Melanocyte of skin (primary cell): ENCODE results near the gene USP30. TPM values are rescaled to one million over a fixed set of nuclear protein-coding genes. Genes with fewer than 3 reads are reported as not detected.

Source experiments
- small RNA-seq, 2 donors: library from RNA; depleted of rRNA; stranded (forward); fragments of <200 nt; gene quantifications; one replicate each; pipeline ENCODE3, GENCODE V24; 2012
- total RNA-seq, 2 donors: library from RNA; depleted of rRNA; stranded (reverse); fragments of >200 nt; gene quantifications; 2 replicates each; pipeline ENCODE4 v1.2.3, GENCODE V29; 2012

USP30 gene
- 10 to 100 TPM in 1 of 2 donors, 1 to 10 TPM in 1; 8.7 to 16.9 TPM for total RNA-seq

GRCh38 chr12:109052414-109053323 lies at the start of gene USP30:
Gene USP30, plus strand, starts transcription at chr12:109052576. Its CDS starts 103 bp downstream, at chr12:109052679.

GRCh38 chr12:109020796-109021380 lies 31.5 kb upstream of the USP30 start, which contains the start of gene SVOP:
Gene SVOP, minus strand, starts transcription at chr12:109021068. Its CDS starts 200 bp downstream, at chr12:109020868.

GRCh38 chr12:109093022-109093918 lies 40.9 kb downstream of the USP30 start, which contains the start of gene ALKBH2:
Gene ALKBH2, minus strand, starts transcription at chr12:109093472. Its CDS starts 686 bp downstream, at chr12:109092786.

GRCh38 chr12:109097435-109098182 lies 45.2 kb downstream of the USP30 start, which contains the start of gene UNG:
Gene UNG, plus strand, starts transcription at chr12:109097597. Its CDS starts 83 bp downstream, at chr12:109097680.

GRCh38 chr12:109115758-109116610 lies 63.6 kb downstream of the USP30 start, which contains the start of gene ACACB:
Gene ACACB, plus strand, starts transcription at chr12:109116587. Its CDS starts 22,819 bp downstream, at chr12:109139406.

Small RNAs within 50 kb of the gene (small RNA-seq; reads per million reads assigned to genes)
- gene AC190387.1: 0 reads per million in 2 donors
- 0 reads per million in 2 donors for gene RNA5SP372

Other genes starting within 250 kb of the USP30 start
- 10 to 100 TPM; 49.9 to 52.9 TPM for gene SSH1, start 195.0 kb upstream of the USP30 start, total RNA-seq
- not detected for gene DAO, start 172.5 kb upstream of the USP30 start, total RNA-seq
- gene SVOP, start 31.5 kb upstream of the USP30 start, total RNA-seq: not detected
- 10 to 100 TPM; 16.2 to 19.6 TPM for gene ALKBH2, start 40.9 kb downstream of the USP30 start, total RNA-seq
- 10 to 100 TPM; 17.2 to 37.6 TPM for gene UNG, start 45.0 kb downstream of the USP30 start, total RNA-seq
- 10 to 100 TPM in 1 of 2 donors, 1 to 10 TPM in 1; 8.9 to 10.3 TPM for gene ACACB, start 64.0 kb downstream of the USP30 start, total RNA-seq